Spleen (tissue), 7 donors: ENCODE data around the gene SRPRA.

Source experiments
- POLR2A ChIP-seq, 3 donors: fragments of 450-650 bp; IDR thresholded peaks; one replicate each; pipeline ENCODE4 v1.5.1; 2017; ENCODE audit warnings: antibody characterized with exemption in 3 of 3, mild to moderate bottlenecking in 1 of 3
- TF ChIP-seq, protein P1 (sequence below), 11 experiments: fragments of 200-600 bp in 7 of 11; fragments of 450-650 bp in 4 of 11; sonication (generic) in 4 of 11; IDR thresholded peaks in 8 of 11; conservative IDR thresholded peaks in 3 of 11; 1 replicate in 7 of 11; 2 replicates in 4 of 11; pipeline versions ENCODE4 v1.4.0 to v1.8.0; 2016 to 2021; ENCODE audit warnings: antibody characterized with exemption in 11 of 11, inconsistent platforms in 4 of 11, mild to moderate bottlenecking in 1 of 11
- donor health status: DM: no; HTN: no; CAD: no; lungs with moderate emphysema.
- donor health status: DM: no; HTN: no; CAD: no.
- donor health status: DM: no; HTN: no; CAD: no.

DNA sequence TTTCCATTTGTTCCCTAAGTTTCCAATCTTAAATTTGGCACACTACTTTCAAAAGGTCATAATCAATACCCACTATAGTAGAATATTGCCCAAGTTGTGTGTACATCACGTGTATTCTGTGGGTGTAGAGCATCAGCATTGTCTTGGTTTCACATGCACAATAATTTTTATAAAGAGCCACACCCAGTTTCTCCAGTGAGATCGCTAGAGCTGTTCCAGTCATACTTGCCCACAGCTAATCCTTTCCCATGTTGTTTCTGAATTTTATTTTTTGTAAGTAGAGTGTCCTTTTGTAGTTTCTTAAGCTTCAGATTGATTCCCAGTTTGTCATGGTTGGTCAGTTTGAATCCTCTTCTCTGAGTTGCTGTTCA, 43.4 kb downstream of the SRPRA start:
- TF ChIP-seq, protein P1, sequence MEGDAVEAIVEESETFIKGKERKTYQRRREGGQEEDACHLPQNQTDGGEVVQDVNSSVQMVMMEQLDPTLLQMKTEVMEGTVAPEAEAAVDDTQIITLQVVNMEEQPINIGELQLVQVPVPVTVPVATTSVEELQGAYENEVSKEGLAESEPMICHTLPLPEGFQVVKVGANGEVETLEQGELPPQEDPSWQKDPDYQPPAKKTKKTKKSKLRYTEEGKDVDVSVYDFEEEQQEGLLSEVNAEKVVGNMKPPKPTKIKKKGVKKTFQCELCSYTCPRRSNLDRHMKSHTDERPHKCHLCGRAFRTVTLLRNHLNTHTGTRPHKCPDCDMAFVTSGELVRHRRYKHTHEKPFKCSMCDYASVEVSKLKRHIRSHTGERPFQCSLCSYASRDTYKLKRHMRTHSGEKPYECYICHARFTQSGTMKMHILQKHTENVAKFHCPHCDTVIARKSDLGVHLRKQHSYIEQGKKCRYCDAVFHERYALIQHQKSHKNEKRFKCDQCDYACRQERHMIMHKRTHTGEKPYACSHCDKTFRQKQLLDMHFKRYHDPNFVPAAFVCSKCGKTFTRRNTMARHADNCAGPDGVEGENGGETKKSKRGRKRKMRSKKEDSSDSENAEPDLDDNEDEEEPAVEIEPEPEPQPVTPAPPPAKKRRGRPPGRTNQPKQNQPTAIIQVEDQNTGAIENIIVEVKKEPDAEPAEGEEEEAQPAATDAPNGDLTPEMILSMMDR (IDR thresholded peaks at IDR 0.05 in 8 of 11, conservative IDR thresholded peaks at IDR 0.05 in 3 of 11): no peak
- no peak for TF ChIP-seq POLR2A (IDR thresholded peaks at IDR 0.05)
